Activated CD4-positive, alpha-beta T cell treated with anti-CD3 and anti-CD28 coated beads for 48 hours (primary cell): ENCODE measurements around the gene FCN2.
"Not testable (repeated sequence)": the region's sequence is repeated elsewhere in the genome, so short reads cannot be mapped to it uniquely, and the experiment has no call there.

Source experiments
- DNase-seq: peaks from one replicate; pipeline ENCODE4 v3.0.0-alpha.2; 2020

FCN2 gene

DNA sequence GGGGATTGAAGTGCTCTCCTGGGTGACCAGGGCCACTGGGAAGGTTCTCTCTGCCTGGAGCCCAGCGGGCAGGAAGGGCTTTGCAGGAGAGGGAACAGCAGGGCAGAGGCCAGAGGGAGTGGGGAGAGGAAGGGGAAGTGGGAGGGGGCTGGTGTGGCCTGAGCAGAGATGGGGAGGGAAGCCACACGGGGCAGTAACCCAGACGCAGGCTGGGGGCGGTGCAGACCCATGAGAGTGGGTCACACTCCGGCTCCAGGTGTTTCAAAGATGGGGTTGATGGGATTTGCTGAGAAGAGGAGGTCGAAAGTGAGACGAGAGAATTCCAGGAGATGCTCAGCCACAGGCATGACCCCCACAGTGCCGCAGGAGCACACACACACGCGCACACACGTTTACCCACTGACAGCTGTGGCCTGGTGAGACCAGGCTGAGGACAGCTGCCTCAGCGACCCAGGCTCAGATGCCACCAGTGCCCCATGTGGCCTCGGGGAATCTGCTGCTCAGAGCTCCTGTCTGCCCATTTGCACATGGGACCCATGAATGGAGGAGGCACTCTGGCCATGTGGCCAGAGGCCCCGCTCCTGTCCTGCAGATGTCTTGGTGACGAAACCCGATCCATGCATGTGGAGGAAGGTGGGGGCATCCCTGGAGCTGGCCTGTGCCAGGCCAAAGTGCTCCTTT is 32.7 kb upstream of the FCN2 start:
- DNase-seq = no peak

DNA sequence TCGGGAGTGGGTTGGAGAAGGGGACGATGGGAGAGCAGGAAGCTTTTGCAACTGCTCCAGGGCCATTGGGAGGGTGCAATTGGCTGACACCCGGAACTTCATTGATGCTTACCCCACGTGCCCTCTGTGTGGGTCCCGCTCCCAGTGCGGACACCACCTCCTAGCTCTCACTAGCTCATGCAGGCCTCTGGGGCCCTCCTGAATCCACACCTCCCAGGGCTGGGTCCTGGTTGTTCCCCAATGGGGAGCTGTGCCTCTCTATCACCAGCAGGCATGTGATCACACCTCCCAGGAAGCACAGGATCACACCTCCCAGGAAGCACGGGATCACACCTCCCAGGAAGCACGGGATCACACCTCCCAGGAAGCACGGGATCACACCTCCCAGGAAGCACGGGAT is 32.1 kb upstream of the FCN2 start:
- DNase-seq = no peak

DNA sequence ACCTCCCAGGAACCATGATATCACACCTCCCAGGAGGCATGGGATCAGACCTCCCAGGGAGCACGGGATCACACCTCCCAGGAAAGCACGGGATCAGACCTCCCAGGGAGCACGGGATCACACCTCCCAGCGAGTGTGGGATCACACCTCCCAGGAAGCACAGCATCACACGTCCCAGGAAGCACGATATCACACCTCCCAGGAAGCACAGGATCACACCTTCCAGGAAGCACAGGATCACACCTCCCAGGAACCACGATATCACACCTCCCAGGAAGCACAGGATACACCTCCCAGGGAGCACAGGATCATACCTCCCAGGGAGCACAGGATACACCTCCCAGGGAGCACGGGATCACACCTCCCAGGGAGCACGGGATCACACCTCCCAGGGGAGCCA is 30.0 kb upstream of the FCN2 start:
- DNase-seq = no peak

DNA sequence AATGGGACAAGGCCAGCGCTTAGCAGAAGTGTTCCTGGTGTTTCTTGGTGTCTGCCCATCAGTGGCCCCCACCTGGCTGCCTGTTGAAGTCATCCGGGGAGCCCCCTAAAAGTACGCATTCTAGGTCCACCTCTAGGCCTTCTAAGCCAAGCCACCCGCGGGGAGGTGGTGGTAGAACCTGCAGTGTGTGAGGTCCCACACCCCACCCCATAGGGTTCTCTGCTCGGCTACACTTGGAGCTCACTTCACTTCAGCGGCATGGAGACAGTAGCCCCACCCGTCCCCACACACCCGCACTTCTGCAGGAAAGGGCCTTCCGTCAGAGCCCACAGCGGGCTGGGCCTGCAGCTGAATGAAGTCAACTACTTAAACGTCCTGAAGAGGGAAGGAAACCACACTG is 29.6 kb upstream of the FCN2 start:
- no peak for DNase-seq

DNA sequence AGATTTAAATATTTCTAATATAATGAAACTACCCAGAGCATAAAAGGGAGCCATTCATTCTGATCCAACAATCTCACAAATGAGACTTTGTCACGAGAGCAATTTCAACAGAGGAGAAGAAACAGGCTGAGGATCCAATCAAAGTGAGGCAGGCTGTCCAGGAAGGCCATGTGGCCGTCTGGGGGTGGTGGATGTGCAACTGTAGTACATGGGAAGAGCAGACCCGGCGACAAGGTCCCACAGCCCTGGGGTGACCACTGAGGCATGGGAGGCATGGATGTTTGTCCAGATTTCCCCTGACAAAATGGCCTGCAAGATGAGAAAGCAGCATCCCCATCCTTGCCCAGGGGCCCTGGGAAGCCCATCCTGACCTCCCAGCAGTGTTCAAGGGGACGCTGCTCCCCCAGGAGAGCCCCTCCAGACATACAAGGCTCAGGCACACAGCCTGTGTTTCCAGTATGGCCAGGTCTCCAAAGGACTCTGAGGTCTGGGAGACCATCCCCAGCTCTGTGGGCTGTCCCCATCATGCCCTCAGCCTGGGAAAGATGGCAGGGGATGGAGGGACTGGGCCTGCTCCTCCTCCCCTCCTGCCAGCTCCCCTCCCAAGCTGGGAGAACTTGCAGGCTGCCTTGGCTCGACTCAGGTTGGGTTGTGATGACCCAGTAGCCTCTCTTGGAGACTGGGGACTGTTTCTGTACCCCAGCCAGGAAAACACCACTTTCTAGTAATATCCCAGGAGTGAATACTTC is 27.5 kb upstream of the FCN2 start:
- DNase-seq = no peak

DNA sequence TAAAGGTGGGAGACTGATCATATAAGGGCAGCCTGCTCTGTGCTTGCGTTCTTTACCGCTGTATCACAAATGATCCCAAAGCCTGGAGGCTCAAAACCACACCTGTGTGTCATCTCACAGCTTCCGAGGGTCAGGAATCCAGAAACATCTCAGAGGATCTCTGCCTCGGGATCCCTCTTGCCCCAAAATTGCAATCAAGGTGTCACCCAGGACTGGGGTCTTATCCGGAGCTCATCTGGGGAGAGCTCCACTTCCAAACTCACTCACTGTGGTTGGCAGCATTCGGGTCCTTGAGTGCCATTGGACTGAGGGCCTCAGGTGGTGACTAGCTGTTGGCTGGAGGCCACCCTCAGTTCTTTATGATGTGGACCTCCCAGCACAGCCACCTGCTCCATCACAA is 26.7 kb upstream of the FCN2 start:
- no peak for DNase-seq

DNA sequence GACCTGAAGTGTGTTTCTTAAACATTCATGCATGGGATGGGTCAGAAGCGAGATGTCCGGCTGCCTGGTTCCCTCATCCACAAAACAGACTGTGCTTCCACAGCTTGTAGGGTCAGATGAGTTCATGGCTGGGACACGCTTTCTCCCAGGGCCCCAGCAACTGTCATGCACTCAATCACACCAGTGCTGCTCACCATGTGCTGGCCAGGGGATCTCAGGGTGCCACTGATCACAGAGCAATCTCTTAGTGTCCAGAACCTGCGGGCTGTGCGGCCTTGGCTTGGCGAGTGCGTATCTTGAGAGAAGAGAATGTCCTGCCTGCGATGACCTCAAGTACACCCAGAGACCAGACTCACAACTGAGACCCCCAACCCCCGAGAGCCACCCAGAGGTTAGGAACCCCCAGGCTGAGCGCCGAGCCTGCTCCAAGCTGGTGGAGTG is 26.0 kb upstream of the FCN2 start:
- DNase-seq = no peak

DNA sequence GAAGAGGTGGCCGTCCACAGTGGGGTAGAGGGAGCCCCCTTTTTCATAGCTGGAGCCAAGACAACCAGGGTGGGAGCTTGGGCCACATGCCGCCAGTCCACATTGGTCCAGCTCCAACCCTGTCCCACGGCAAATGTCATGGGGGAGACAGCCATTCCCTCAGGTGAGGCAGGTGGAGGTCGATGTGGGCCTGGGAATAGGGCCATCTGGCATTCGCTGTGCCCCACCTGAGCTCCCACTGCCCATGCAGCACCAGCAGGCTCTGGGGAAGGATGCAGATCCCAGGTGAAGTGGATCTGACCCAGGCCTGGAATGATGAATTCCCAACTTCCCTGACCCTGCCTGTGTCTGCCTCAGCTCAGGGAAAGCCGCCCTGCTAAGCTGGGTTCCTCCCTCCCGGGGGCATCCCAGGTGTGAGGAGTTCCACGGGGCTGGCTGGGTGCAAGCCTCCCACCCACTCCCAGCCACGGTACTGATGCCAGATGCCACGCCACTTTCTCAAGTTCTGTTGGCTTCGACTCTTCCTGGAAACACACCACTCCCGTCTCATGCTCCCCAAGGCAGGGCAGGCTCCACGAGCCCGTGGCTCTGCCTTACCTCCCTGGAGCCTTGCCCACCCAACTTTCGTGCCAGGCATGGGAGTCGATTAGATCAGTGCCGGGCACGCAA is 25.2 kb upstream of the FCN2 start:
- DNase-seq = no peak

DNA sequence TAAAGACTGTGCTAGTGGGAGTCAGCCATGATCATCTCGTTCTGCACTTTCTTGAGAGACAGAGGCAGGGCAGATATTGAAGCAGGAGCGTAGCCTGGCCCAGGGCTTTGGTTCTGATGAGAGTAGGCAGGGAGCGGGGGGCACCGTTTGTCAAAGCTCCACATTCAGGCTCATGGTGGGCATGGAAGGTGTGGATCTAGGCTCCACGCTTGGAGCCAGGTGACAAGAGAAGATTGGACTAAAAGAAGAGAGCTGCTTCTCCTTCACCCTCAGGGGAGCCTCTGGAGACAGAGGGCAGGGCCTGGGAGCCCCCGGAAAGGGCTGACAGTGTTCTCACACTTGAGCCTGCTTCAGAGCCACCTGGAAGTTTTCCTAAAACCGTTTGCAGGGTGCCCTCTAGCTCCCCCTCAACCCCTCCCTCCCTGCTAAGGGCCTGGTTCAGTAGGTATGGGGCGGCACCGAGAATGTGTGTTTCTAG is 24.7 kb upstream of the FCN2 start:
- DNase-seq = no peak

DNA sequence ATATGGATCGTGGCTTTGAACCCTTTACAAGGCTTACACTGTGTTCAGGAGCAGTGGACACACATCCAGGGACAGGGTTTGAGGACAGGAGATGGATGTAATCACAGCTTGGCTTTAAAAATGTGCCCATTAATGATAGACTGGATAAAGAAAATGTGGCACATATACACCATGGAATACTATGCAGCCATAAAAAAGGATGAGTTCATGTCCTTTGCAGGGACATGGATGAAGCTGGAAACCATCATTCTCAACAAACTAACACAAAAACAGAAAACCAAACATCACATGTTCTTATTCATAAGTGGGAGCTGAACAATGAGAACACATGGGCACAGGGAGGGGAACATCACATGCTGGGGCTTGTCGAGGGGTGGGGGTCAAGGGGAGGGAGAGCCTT is 23.2 kb upstream of the FCN2 start:
- DNase-seq = not testable (repeated sequence)

DNA sequence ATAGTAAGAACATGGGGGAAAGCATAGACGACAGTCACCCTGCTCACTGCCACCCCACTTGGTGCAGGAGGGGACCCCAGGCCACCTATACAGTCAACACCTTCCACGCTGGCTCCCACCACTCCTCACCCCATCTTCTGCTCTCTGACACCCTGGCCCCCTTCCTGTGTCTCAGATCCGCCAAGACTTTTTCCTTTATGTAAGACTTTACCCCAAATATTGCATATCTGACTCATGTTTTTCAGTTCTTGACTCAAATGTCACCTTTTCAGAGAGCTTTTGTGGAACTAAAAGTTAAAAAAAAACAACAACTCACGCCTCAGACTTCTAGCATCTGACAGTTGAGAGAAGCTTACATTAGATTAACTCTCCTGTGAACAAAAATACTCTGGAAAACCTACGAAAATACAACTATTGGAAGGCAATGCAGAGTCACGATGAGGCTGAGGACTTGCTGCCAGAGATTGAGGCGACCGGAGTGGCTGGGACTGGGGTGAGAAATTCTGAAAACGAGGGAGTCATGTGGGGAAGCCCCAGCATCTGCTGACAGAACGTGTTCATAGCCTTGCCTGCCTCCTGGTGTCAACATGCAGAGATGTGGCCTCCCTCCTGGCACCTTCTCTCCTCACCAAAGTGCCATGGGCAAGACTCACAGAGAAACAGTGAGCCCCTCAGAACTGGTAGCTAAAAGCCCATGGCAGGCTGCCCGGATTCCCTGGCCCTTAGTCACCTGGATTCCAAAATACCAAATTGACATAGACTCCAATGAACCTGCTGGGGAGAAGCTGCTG is 22.4 kb upstream of the FCN2 start:
- DNase-seq = peak; percentile 74

DNA sequence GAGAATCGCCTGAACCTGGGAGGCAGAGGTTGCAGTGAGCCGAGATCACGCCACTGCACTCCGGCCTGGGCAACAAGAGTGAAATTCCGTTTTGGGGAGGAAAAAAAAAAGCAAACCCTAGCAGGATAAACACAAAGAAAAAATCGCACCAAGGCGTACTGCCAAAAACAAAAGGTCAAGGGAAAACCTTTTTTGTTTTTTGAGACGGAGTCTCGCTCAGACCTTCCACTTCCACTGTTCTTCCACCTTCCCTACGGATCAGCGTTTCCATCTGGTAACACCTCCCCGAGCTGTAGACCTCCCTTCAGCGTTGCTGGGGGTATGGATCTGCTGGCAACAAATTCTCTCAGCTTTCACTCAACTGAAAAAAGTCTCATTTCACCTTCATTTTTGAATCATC is 20.1 kb upstream of the FCN2 start:
- no peak for DNase-seq

DNA sequence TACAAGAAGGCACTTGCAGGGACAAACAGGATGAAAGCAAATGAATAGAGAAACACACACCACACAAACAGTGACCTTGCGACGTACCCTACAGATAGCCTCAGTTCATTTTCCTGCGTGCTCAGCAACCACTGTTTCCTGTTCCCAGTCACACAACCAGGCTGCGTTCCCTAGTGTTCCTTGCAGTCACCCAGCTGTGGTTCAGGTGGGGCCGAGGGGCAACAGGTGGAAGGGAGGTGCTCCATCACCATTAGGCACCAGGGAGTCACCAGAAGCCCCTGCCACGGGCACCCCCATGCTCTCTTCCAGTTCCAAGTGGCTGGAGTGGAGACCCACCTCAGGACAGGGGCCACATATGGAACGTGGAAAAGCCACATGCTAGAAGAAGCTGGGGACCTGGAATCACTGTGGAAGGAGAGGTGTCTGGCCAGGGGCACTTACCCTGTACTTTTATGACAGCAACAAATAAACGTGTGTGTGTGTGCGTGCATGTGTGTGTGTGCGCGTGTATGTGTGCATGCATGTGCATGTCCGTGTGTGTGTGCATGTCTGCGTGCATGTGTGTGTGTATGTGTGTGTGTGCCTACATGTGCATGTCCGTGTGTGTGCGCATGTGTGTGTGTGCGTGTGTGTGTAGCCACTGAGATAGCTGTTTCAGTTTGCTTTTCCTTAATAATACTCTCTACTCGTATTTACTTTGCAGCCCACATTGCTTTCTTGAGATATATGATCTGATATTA is 18.8 kb upstream of the FCN2 start:
- no peak for DNase-seq

DNA sequence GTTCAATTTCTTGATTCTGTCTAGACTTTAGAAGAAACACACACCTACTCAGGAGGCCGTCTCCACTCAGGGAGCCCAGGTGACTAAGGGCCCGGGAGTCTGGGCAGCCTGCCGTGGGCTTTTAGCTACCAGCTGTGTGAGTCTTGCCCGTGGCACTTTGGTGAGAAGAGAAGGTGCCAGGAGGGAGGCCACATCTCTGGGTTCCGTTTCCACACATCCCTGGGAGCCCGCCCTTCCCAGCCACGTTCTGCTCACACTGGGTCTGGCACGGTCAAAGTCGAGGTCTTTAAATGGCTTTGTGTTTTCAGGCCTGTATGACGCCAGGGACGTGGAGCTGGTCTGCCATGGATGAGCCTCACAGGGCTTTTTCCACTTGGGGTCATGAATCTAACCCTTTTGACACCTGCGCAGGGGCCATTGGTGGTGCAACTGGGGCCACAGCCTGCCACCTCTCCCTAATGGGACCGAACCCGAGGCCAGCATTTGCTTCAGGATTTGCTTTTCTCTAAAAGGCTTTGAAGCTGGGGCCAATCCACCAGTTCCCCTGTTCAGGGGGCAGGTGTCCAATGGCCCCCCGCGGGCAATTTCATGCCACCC is 17.2 kb upstream of the FCN2 start:
- no peak for DNase-seq

DNA sequence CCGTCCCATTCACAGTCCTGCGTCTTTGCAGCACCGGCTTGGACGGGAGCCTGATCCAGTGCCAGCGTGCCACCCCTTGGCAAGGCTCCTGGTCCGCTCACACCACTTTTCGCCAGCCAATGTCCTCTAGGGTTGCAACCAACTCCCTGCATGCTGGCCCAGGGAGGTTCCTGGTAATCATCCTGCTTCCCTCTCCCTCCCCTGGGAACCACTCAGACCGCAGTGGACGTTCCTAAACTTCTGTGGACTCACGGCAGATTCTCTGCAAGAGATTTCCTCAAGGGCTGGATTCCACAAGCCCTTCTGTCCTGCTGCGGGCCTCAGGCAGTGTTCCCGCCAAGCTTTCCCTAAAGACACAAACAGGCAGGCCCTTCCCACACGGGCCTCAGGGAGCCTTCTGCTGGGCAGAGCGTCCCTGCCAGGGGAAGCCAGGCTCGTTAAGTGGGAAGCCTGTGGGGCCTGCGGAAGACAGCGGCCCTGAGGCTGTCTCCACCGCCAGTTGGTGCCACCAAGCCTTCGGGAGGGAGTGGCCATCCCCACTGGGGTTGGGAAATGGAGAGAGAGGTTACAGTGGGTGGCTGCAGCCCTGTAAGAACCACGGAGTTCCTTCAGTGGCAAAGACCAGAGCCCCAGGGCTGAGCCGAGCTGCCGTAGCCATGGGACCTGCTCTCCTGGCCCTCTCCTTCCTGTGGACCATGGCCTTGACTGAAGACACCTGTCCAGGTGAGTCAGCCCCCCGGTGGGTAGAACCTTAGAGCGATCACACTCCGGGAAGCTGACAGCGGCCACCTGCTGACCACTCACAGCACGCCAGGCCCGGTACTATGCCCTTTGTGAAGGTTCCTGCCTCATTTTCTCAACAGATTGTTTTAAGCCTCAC is 16.4 kb upstream of the FCN2 start:
- DNase-seq = no peak

DNA sequence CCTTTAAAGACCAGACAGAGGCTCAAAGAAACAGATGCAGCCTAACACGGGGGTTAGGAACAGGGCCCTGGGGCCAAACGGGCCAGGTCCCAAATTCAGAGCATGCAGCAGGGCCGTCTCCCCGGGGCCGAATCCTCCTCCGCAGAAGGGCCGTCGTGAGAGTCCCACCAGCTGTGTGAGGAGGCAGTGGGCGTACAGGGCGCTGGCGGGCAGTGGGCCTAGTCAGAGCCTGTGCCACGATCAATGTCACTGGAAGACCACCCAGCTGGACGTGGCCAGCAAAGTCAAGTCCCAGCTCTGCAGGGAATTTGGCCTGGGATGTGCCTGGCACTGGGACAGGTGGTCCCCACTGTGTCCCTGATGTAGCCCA is 15.8 kb upstream of the FCN2 start:
- DNase-seq = no peak

DNA sequence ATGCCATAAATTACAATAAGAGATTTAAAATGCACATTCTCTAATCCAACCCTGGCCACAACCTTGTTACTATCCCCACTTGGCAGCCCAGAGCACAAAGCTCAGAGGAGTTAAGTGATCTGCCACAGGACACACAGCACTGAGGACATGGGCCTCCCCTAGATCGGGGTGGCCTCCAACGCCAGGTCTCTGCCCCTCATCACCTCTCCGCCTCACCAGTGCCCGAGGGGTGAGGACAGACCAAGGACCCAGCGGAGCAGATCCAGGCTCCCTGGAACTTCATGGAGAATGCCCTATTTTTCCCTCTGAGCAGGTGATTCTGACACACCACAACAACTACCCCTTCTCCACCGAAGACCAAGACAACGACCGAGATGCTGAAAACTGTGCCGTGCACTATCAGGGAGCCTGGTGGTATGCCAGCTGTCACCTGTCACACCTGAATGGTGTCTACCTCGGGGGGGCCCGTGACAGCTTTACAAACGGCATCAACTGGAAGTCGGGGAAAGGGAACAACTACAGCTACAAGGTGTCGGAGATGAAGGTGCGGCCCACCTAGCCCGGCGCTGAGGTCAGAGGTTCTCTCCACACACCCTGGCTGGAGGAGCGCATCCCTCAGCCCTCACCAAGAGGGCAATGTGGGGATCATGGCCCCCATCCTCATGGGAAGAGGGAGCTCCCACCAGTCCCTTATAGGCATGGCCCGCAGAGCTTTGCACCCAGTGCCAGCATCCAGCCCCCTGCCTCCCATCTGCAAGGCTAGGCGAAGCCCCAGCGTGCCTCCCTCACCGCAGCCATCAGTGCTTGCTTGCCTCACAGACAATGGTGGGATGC is 12.5 kb upstream of the FCN2 start:
- DNase-seq = no peak

DNA sequence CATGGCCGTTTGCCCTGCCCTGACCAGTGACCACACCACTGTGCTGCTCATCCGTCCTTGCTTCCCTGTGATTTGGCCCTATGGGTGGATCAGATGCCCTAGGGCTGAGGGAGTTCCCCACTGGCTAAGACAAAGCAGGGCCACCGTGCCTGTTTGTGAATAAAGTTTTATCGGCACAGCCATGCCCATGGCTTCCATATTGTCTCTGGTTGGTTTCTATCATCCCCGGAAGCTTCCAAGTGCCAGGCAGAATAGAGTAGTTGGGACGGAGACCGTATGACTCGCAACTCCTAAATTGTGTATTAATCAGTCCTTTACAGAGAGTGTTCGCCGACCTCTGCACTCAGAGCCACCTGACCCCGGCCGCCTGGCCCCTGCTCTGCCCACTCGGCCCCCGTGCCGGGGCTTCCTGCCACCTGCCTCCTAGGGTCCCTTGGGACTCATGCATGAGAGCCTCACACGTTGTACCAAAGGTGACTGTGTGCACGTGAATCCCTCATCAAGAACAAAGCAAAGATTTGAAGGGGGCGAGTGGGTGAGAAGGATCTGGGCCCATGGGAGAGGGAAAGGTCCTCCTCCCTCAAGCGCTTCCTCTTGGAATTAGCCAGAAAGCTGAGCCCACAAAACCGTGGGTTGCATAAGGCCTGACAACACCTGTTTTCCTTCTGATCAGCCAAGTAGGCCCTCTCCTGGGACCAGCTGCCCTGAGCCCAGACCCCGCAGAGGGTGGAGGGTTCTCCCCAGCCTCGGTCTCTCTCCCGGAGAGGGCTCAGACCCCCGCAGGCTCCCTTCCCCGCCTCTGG is 11.7 kb upstream of the FCN2 start:
- no peak for DNase-seq
